CD4-positive, alpha-beta T cell (primary cell): ENCODE measurements around the gene LUZP4. TPM values are rescaled to one million over a fixed set of nuclear protein-coding genes. Genes with fewer than 3 reads are reported as not detected.

ENCODE experiments used
- ATAC-seq: fragments of 200-7000 bp; cut with Tn5 transposase; one replicate; pipeline ENCODE4 v1.10.0; 2022; ENCODE audit warnings: mild to moderate bottlenecking; ENCODE audit not compliant: poor library complexity
- CTCF ChIA-PET: fragments of 350-600 bp; sonication (Branson Sonifier 250); formaldehyde crosslinking; loops from one replicate; lab custom pipeline; 2021; ENCODE audit warnings: antibody characterized with exemption, inconsistent platforms; lab: Charles Lee
- POLR2A ChIA-PET: fragments of 350-600 bp; sonication (Branson Sonifier 250); formaldehyde crosslinking; loops from one replicate; lab custom pipeline; 2021; ENCODE audit warnings: antibody characterized with exemption, inconsistent platforms; lab: Charles Lee
- DNase-seq, 14 experiments: peaks; one replicate each; pipeline ENCODE4 v3.0.0-alpha.2; 2013 to 2020; ENCODE audit warnings: mixed read lengths in 2 of 14
- H3K27ac ChIP-seq, 2 donors: one replicate each; pipeline versions ENCODE4 v1.5.1 to v1.7.0; 2013; ENCODE audit warnings: low read length in 2 of 2, low read depth in 1 of 2, mild to moderate bottlenecking in 1 of 2
- H3K27me3 ChIP-seq, 2 experiments: 1 replicate in 1 of 2; 2 replicates in 1 of 2; pipeline versions ENCODE4 v1.6.1 to v1.7.0; 2013; ENCODE audit warnings: low read length in 2 of 2, control low read depth in 1 of 2, mild to moderate bottlenecking in 1 of 2, moderate library complexity in 1 of 2; ENCODE audit not compliant: insufficient read depth in 2 of 2, control insufficient read depth in 1 of 2
- H3K36me3 ChIP-seq: one replicate; pipeline ENCODE4 v1.6.1; 2013; ENCODE audit warnings: low read length, control low read depth; ENCODE audit not compliant: insufficient read depth
- H3K4me1 ChIP-seq: one replicate; pipeline ENCODE4 v1.6.1; 2013; ENCODE audit warnings: low read length, control low read depth; ENCODE audit not compliant: insufficient read depth
- H3K4me3 ChIP-seq: one replicate; pipeline ENCODE4 v1.5.1; 2013; ENCODE audit warnings: mild to moderate bottlenecking, low read length, moderate library complexity
- H3K9me3 ChIP-seq, 2 experiments: 1 replicate in 1 of 2; 2 replicates in 1 of 2; pipeline versions ENCODE4 v1.6.1 to v1.7.0; 2013; ENCODE audit warnings: low read length in 2 of 2, mild to moderate bottlenecking in 2 of 2, control low read depth in 1 of 2, moderate library complexity in 1 of 2; ENCODE audit not compliant: control insufficient read depth in 1 of 2, insufficient read depth in 1 of 2
- H3K27ac Mint-ChIP-seq: one replicate; pipeline ENCODE4 v1.8.0; 2020; ENCODE audit warnings: mixed read lengths
- H3K27me3 Mint-ChIP-seq: one replicate; pipeline ENCODE4 v1.8.0; 2021; ENCODE audit warnings: mixed read lengths
- H3K36me3 Mint-ChIP-seq: one replicate; pipeline ENCODE4 v1.8.0; 2021; ENCODE audit warnings: low read depth, mixed read lengths
- H3K4me1 Mint-ChIP-seq: one replicate; pipeline ENCODE4 v1.8.0; 2021; ENCODE audit warnings: low read depth, mixed read lengths
- H3K4me3 Mint-ChIP-seq: one replicate; pipeline ENCODE4 v1.8.0; 2020; ENCODE audit warnings: mild to moderate bottlenecking, mixed read lengths
- H3K9me3 Mint-ChIP-seq: one replicate; pipeline ENCODE4 v1.8.0; 2020; ENCODE audit warnings: mixed read lengths
- CTCF ChIP-seq: fragments of 200-600 bp; IDR thresholded peaks from one replicate; pipeline ENCODE4 v1.8.0; 2022; ENCODE audit warnings: antibody characterized with exemption, mild to moderate bottlenecking
- intact Hi-C, 2 experiments: fragments of 100-400 bp; cut with DNase I in 1 of 2; cut with micrococcal nuclease in 1 of 2; formaldehyde crosslinking; loops; one replicate each; pipeline versions ENCODE4 v1.15.1 to v1.9.0; 2023 to 2025; cut with DNase I, micrococcal nuclease
- total RNA-seq, 174 experiments: library from RNA in 2 of 174; stranded (reverse) in 2 of 174; gene quantifications; one replicate each; pipeline ENCODE4 v1.2.3 and lab custom pipeline; 2021 to 2026

The LUZP4 gene
- total RNA-seq, 2 experiments from 2014 or later = not detected

GRCh38 chrX:115348446-115349225 is 59.1 kb downstream of the LUZP4 start:
- ATAC-seq = no peak
- Histone ChIP-seq H3K4me1 (no peaks in the 10 kb centered on the region), H3K4me3 (no peak overlapping the region), H3K27ac (no peak overlapping the region), H3K9me3 (peaks cover 0 to 3% of the 10 kb centered on the region in 2 experiments), H3K36me3 (no peaks in the 10 kb centered on the region), H3K27me3 (no peaks in the 10 kb centered on the region)
- Mint-ChIP-seq H3K4me1 (no peaks in the 10 kb centered on the region), H3K27me3 (no peaks in the 10 kb centered on the region), H3K36me3 (no peaks in the 10 kb centered on the region), H3K9me3 (no peaks in the 10 kb centered on the region), H3K27ac (no peak overlapping the region), H3K4me3 (no peak overlapping the region)
- TF ChIP-seq CTCF = no peak
- no peak for DNase-seq
- CTCF ChIA-PET = no interaction called here
- POLR2A ChIA-PET = no interaction called here
- intact Hi-C loops = no loop called here

- Histone ChIP-seq H3K4me1 (no peaks in the 10 kb centered on the region), H3K9me3 (peaks cover 0 to 3% of the 10 kb centered on the region in 2 experiments), H3K4me3 (no peak overlapping the region), H3K36me3 (no peaks in the 10 kb centered on the region), H3K27ac (no peak overlapping the region), H3K27me3 (no peaks in the 10 kb centered on the region)
- Mint-ChIP-seq H3K4me3 (no peak overlapping the region), H3K27me3 (no peaks in the 10 kb centered on the region), H3K9me3 (no peaks in the 10 kb centered on the region), H3K36me3 (no peaks in the 10 kb centered on the region), H3K27ac (no peak overlapping the region), H3K4me1 (no peaks in the 10 kb centered on the region)
- TF ChIP-seq CTCF = no peak
- ChIA-PET CTCF (no interaction called here), POLR2A (no interaction called here)
- intact Hi-C loops = no loop called here
- ATAC-seq = no peak
- DNase-seq = no peak
Observed at GRCh38 chrX:115350711-115351381, 61.3 kb downstream of the LUZP4 start.

GRCh38 chrX:115356369-115356768 is 66.9 kb downstream of the LUZP4 start:
- Histone ChIP-seq H3K36me3 (no peaks in the 10 kb centered on the region), H3K4me3 (no peak overlapping the region), H3K27ac (no peak overlapping the region), H3K27me3 (no peaks in the 10 kb centered on the region), H3K4me1 (no peaks in the 10 kb centered on the region), H3K9me3 (no peaks in the 10 kb centered on the region)
- Mint-ChIP-seq H3K27me3 (no peaks in the 10 kb centered on the region), H3K36me3 (no peaks in the 10 kb centered on the region), H3K9me3 (no peaks in the 10 kb centered on the region), H3K4me1 (no peaks in the 10 kb centered on the region), H3K4me3 (no peak overlapping the region), H3K27ac (no peak overlapping the region)
- no peak for TF ChIP-seq CTCF
- ChIA-PET CTCF (no interaction called here), POLR2A (no interaction called here)
- DNase-seq (no peak), ATAC-seq (no peak)
- intact Hi-C loops = no loop called here

Other genes with a start within 250 kb of the LUZP4 start
- gene RBMXL3, start 100.3 kb upstream of the LUZP4 start, total RNA-seq = not detected
- gene LRCH2, start 55.6 kb upstream of the LUZP4 start, total RNA-seq = not detected